ENCODE results near the gene ACKR3. TPM values are rescaled to one million over a fixed set of nuclear protein-coding genes. Genes with fewer than 3 reads are reported as not detected.

The ACKR3 gene
- total and polyA plus RNA-seq, 7 donors: 1.6 to 39.1 (median 17.0) TPM

GRCh38 chr2:236572482-236572881 is 2.9 kb downstream of the ACKR3 start:
- Histone ChIP-seq H3K4me3 (peak overlapping the region; percentile 11 to 57 (median 46)), H3K4me1 (peaks cover 0 to 75% (median 41%) of the 10 kb centered on the region in 4 donors), H3K27me3 (no peaks in the 10 kb centered on the region), H3K27ac (peak overlapping the region; percentile 85 to 93 (median 87)), H3K9me3 (no peaks in the 10 kb centered on the region), H3K36me3 (no peaks in the 10 kb centered on the region)
- intact Hi-C loops (cut with DNase I): no loop called here
- no peak for TF ChIP-seq POLR2A (IDR thresholded peaks at IDR 0.05)
- TF ChIP-seq POLR2AphosphoS5 (IDR thresholded peaks at IDR 0.05): peak in 2 of 4 donors; percentile 40 to 52
- no peak for TF ChIP-seq EP300 (IDR thresholded peaks at IDR 0.05)
- TF ChIP-seq, protein P1, sequence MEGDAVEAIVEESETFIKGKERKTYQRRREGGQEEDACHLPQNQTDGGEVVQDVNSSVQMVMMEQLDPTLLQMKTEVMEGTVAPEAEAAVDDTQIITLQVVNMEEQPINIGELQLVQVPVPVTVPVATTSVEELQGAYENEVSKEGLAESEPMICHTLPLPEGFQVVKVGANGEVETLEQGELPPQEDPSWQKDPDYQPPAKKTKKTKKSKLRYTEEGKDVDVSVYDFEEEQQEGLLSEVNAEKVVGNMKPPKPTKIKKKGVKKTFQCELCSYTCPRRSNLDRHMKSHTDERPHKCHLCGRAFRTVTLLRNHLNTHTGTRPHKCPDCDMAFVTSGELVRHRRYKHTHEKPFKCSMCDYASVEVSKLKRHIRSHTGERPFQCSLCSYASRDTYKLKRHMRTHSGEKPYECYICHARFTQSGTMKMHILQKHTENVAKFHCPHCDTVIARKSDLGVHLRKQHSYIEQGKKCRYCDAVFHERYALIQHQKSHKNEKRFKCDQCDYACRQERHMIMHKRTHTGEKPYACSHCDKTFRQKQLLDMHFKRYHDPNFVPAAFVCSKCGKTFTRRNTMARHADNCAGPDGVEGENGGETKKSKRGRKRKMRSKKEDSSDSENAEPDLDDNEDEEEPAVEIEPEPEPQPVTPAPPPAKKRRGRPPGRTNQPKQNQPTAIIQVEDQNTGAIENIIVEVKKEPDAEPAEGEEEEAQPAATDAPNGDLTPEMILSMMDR (IDR thresholded peaks at IDR 0.05): no peak
- DNase-seq: peak; percentile 79
- WGBS, 2 donors: 71 to 78% methylated on average over 9 of the region's 9 CpGs

GRCh38 chr2:236573066-236573929 is 3.7 kb downstream of the ACKR3 start:
- no peaks in the 10 kb centered on the region for H3K27me3 ChIP-seq
- DNase-seq: peak; percentile 66
- TF ChIP-seq, protein P1 (IDR thresholded peaks at IDR 0.05): no peak
- no peak for TF ChIP-seq POLR2AphosphoS5 (IDR thresholded peaks at IDR 0.05)
- no peak for TF ChIP-seq EP300 (IDR thresholded peaks at IDR 0.05)
- no peak for TF ChIP-seq POLR2A (IDR thresholded peaks at IDR 0.05)
- 81 to 89% methylated on average over 12 of the region's 12 CpGs for WGBS, 2 donors
- intact Hi-C loops (cut with DNase I): no loop called here
- H3K27ac ChIP-seq: peak overlapping the region; percentile 35 to 93 (median 86)
- H3K4me3 ChIP-seq: peak overlapping the region in 3 of 4 donors; percentile 44 to 57 (median 48)
- H3K36me3 ChIP-seq: no peaks in the 10 kb centered on the region
- peaks cover 0 to 76% (median 38%) of the 10 kb centered on the region in 4 donors for H3K4me1 ChIP-seq
- no peaks in the 10 kb centered on the region for H3K9me3 ChIP-seq

GRCh38 chr2:236574000-236574399 is 4.4 kb downstream of the ACKR3 start:
- H3K27ac ChIP-seq: peak overlapping the region; percentile 35 to 93 (median 86)
- WGBS, 2 donors: 88% methylated on average over 14 of the region's 14 CpGs
- H3K27me3 ChIP-seq: no peaks in the 10 kb centered on the region
- DNase-seq: peak; percentile 50
- no peaks in the 10 kb centered on the region for H3K9me3 ChIP-seq
- peaks cover 0 to 72% (median 33%) of the 10 kb centered on the region in 4 donors for H3K4me1 ChIP-seq
- H3K36me3 ChIP-seq: no peaks in the 10 kb centered on the region
- no peak for TF ChIP-seq EP300 (IDR thresholded peaks at IDR 0.05)
- no peak for TF ChIP-seq POLR2AphosphoS5 (IDR thresholded peaks at IDR 0.05)
- no peak for TF ChIP-seq POLR2A (IDR thresholded peaks at IDR 0.05)
- TF ChIP-seq, protein P1 (IDR thresholded peaks at IDR 0.05): no peak
- H3K4me3 ChIP-seq: peak overlapping the region in 1 of 4 donors; percentile 4
- intact Hi-C loops (cut with DNase I): no loop called here

DNA sequence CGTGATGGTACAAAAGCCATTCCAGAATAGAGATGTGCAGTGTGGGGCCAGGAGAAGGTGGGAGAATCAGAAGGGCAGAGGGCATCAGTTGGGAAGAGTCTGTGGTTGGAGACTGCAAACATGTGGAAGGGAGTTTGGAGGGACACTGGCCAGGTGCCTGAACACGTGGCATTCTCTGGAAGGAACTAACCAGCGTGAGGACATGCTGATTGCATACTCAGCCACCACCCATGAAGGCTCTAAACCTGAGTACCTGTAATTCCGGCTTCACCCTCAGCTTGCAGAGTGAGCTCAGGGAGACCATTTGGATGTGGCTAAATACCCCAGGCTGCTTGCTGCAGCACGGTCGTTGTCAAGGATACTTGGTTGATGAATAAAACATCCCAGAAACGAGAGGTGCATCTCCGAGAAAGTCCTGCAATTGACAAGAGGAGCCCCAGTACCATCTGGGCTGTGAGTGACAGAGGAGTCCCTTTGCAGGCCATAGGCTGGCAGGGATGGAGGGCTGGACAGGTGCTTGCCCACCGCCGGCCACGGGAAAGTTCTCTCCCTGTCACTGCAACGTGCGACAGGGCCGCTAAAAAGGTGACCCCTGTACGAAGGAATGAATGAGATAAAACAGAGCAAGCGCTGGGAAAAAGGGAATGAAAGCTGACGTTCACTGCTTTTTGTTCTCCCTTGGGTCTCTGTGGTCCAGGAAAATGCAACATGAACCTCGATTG is 5.0 kb downstream of the ACKR3 start:
- 74 to 81% methylated on average over 18 of the region's 18 CpGs for WGBS, 2 donors
- intact Hi-C loops (cut with DNase I): no loop called here
- TF ChIP-seq POLR2A (IDR thresholded peaks at IDR 0.05) (no peak), POLR2AphosphoS5 (IDR thresholded peaks at IDR 0.05) (peak in 2 of 4 donors; percentile 7 to 14), EP300 (IDR thresholded peaks at IDR 0.05) (no peak)
- Histone ChIP-seq H3K4me1 (peaks cover 0 to 73% (median 32%) of the 10 kb centered on the region in 4 donors), H3K4me3 (no peak overlapping the region), H3K27ac (peak overlapping the region; percentile 35 to 93 (median 86)), H3K9me3 (no peaks in the 10 kb centered on the region), H3K36me3 (no peaks in the 10 kb centered on the region), H3K27me3 (no peaks in the 10 kb centered on the region)
- peak; percentile 63 for DNase-seq

- H3K27me3 ChIP-seq: no peaks in the 10 kb centered on the region
- peak overlapping the region; percentile 45 to 93 (median 53) for H3K27ac ChIP-seq
- peaks cover 0 to 73% (median 28%) of the 10 kb centered on the region in 4 donors for H3K4me1 ChIP-seq
- TF ChIP-seq EP300 (IDR thresholded peaks at IDR 0.05) (no peak), POLR2AphosphoS5 (IDR thresholded peaks at IDR 0.05) (peak in 1 of 4 donors; percentile 6)
- DNase-seq: peak; percentile 54
- H3K36me3 ChIP-seq: peaks cover 0 to 4% (median under 1%) of the 10 kb centered on the region in 4 donors
- 73 to 77% methylated on average over 11 of the region's 11 CpGs for WGBS, 2 donors
- no peaks in the 10 kb centered on the region for H3K9me3 ChIP-seq
- no peak overlapping the region for H3K4me3 ChIP-seq
- intact Hi-C loops (cut with DNase I): no loop called here
These were observed 5.9 kb downstream of the ACKR3 start for GRCh38 chr2:236575510-236575909.
